Limb (tissue), 2 donors: ENCODE results near the gene KCNH6.

Experiments
- DNase-seq, 2 donors: peaks; one replicate each; pipeline ENCODE4 v3.0.0-alpha.2; 2016; ENCODE audit errors: extremely low spot score in 2 of 2

Gene KCNH6

DNA sequence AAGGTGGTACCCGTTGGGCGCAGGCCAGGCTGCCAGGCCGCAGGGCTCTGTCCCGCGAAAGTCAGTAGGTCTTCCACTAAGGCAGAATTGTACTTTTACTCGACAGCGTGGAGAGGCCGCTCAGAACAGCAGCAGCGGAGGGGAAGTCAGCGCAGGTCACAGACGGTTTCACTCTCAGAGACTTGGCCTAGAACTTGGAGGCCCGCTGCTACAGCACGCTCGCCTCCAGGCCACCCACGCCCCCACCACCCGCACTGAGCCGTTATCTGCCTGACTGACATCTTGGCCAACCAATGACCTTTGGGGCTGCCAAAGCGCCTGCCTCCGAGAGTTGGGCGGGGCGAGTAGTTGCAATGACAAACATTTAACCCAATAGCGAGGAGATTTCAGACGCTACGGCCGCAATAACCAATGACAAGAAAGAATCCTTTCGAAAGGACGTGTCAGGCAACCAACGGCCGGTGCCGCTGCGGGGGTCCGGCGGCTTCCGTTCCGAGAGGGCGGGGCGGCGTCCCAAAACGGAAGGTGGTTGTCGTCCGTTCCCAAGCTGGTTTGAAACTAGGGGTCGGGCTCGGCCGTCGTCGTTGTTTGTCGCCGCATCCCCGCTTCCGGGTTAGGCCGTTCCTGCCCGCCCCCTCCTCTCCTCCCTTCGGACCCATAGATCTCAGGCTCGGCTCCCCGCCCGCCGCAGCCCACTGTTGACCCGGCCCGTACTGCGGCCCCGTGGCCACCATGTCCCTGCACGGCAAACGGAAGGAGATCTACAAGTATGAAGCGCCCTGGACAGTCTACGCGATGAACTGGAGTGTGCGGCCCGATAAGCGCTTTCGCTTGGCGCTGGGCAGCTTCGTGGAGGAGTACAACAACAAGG lies 27.0 kb downstream of the KCNH6 start, which contains the start of gene DCAF7:
Gene DCAF7, plus strand, starts transcription at position 532 of the 871 bp plus-strand sequence. Its CDS starts 201 bp downstream, at position 733.
- DNase-seq, result peak; percentile 99 to 100

DNA sequence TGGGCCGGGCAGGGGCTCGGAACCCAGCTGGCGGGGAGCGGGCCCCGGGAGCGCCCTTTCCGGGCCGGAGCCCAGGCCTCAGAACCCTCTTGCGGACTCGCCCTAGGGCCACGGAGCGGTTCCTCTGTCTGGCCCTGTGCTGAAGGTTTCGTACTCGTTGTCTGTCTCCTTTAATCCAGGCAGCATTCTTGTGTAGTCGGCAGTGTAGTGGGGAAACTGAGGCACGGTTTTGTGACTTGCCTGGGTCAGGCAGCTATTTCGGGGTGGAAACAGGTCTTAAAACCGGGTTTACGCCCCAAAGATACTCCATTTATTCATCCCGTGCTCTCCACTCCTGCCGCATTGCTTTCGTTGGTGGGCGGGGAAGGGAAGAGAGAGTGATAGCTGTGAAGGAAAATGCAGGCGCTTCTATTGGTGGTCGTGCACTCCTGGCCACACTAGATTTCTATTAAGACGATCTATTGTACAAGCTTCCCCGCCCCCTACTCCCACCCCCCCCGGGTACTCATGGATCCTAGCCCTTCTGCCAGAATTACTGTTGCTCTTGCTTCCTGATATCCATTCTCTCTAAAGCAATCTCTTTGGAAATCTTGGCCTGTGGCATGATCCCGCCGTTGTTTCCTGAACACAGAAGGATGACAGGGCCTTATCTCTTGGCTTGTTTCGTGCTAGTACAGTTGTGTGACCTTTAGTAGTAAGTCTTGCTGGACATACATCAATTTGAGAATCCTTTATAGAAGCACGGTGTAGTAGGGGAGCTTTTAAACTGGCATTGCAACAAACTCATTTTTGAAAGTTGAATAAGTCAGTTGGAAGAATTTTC lies 27.9 kb downstream of the KCNH6 start:
- peak; percentile 8 to 54 for DNase-seq

DNA sequence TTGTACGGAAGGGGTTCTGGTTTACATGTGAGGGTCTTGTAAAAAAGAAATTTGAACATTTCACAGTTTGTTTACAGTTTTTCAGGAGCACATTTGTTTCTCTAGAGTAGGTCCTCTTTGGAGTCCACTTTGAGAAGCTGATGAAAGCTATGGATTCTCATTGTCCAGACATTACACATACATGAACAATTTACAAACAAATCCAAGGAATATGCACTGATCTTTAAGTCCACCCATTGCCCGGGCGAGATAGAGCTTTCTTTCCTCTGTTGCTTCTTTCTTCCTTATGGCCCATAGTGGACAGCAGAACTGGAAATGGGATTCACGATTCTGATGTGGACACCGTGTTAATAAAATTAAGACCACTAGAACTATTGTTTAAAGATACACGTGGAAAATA lies 29.1 kb downstream of the KCNH6 start:
- DNase-seq, result no peak

DNA sequence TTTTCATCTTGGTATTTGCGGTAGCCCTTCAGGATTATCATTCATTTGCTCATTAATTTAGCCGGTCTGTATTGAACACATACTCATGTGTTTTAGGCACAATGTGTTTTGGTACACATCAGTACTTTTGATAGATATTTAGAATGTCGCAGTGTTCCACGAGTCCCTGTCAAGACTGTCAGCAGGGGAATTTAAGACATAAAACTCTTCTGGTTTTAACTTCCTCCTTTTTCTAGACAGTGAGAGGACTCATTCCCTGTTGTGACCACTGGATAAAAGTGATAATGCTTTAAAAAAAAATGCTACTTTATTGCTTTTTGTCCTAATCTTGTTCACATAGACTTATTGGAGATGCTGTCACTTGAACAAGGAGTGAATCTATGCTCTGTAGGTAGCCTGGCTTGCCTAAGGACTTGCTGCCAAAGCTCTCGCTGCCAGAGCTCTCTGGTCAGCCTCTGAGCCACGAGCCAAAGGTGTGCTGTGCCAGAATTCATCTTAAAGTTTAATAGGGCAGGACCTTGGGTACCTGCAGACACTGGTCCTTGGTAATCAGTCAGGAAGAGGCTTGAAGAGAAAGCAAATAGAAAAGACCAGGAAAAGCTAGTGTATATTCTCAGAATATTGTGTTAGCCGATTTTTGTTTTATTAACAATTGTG lies 32.5 kb downstream of the KCNH6 start:
- no peak for DNase-seq

DNA sequence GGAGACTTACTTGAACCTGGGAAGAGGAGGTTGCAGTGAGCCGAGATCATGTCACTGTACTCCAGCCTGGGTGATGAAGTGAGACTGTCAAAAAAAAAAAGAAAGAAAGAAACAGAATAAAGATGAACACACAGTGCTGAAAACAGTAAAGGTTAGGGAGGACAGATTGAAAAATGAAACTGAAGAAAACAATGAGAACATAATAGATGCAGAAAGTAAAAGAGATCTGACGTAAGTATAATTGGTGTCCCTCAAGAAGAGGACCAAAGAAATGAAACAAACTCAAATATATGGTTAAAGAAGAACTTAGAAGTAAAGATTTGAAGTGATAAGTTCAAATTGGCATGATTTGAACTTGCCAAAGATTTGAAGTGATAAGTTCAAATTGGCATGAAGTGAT lies 34.3 kb downstream of the KCNH6 start:
- no peak for DNase-seq

DNA sequence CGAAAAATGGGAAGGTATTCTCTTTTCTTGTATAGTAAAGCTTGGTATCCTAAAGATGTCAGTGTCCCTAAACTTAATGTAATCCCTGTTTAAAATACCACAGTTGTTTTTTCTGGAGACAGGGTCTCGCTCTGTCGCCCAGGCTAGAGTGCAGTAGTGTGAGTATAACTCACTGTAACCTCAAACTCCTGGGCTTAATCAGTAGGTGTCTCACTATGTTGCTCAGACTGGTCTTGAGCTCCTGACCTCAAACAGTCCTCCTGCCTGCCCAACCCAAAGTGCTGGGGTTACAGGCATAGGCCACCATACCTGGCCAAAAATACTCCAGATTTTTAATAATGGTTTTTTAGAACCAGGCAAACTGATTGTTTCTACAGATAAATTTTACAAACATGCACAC lies 35.3 kb downstream of the KCNH6 start:
- DNase-seq, result no peak

DNA sequence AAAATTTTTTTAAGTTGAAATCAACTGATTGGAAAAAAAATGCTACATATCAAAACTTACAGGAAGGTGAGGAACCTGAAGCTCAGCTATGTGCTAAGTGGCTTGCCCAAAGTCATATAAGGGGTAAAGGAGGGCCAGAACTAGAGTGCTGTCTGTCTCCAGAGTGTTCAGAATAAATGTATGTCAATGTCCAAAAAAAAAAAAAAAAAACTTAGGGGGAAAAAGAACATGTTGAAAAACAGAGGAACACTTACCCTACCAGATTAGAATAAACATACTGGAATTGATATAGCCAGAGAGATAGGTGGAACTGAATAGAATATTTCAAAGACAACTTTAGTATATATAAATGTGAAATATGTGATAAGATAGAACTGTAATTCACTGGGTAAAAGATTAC lies 38.7 kb downstream of the KCNH6 start:
- DNase-seq, result no peak

DNA sequence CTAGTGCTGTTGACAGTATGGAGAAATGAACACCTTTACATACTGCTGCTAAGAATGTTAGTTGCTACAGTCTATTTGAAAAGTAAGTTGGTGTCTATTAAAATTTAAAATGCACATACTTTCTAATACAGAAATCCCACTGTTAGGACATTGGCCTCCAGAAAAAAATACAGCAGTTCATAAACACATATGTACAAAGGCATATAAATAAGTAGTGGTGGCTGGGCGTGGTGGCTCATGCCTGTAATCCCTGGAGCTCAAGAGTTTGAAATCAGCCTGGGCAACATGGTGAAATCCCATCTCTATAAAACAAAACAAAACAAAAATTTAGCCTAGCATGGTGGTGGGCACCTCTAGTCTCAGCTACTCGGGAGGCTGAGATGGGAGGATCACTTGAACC lies 40.2 kb downstream of the KCNH6 start:
- DNase-seq, result no peak

DNA sequence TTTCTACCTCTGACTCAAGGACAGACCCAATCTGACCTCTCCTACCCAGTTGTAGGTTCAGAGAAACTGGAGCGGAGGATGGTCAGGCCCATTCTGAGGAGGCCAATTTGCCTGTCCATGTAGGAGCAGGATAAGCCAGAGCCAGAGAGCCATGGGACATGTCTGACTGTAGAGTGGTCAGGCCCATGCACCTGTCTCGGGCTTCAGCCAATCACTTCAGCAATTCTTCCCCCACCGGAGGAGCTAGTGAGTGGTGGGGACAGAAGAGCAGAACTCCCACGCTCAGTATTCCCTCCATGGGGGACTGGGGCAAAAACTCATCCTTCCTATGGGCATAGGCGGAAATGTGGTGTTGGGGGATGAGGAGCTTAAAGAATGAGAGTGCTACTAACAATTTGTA lies 41.4 kb downstream of the KCNH6 start:
- no peak for DNase-seq

DNA sequence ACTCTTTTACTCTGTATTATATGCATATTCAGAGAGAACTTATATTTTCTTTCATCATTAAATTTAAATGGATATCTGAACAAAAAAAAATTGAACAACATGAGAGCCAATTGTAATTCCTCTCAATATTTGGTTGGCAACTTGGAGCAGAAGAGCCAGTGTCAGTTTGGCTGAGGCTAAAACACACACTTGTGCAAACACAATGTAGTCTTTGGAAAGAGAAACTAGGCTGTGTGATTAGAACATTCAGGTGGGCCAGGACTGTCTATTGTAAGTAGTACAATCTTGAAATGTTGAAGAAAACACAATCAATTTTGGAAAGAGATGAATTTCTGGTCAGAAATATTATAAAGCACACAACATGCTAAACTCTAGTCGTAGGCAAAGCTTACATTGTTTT lies 44.1 kb downstream of the KCNH6 start:
- DNase-seq, result no peak

DNA sequence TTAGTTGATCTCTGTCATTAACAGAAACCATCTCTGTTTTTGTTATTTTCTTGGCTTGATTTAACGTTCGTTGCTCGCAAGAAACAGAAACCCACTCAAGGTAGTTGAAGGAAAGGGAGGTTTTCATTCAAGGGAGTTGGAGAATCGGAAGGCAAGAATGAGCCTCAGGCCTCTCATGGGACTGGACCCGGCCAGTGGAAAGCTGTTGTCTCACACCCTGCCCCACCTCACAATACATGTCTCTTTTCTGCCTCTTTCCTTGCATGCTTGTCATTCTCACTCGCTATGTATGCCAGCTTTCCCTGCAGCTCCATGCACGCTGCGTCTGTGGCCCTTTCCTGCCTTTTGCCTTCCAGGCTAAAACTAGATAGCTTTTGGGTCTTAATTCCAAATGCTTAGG lies 45.4 kb downstream of the KCNH6 start:
- DNase-seq, result no peak

DNA sequence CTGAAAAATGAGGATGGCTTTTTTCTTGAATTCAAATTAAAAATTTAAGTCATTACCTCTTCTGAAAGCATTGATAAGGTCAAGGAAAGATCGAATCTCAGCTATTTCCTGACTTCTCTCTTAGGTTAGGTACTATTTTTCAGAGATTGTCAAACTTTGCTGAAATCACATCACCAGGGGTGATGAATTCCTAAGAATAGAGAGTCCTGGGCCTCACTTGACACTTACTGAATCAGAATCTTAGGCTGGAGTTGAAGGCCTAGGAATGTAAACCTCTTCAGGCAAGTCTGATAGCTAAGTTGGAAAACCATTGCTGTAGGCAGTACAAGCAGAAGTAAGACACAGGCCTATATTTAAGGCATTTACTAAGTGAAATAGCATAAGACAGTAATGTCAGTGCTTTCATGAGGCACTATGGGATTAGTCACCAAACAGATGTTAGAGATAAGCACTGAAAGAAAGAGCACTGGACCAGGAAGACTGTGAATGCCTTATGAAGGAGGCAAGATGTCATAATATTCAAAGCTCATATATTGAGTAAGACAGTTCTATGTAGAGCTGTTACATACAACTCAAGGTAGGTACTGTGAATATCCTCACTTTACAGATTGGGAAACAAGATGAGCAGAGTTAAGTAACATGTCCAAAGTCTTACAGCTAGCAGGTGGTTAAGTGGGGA lies 48.6 kb downstream of the KCNH6 start:
- DNase-seq, result no peak

DNA sequence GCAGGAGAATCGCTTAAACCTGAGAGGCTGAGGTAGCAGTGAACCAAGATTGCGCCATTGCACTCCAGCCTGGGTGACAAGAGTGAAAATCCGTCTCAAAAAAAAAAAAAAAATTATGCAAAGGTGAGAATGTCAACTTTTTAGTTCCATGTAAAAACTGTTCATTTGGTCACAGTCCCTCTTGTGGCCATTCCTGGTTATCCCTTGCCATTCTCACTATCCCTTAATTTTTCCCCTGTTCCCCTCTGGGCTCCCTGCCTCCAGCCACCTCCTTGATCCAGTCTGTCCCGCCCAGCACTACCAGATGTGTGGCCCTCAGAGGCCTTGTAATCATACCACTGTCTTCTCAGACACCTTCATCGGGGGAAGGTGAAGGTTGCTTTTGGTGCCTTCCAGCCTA lies 50.5 kb downstream of the KCNH6 start:
- no peak for DNase-seq

DNA sequence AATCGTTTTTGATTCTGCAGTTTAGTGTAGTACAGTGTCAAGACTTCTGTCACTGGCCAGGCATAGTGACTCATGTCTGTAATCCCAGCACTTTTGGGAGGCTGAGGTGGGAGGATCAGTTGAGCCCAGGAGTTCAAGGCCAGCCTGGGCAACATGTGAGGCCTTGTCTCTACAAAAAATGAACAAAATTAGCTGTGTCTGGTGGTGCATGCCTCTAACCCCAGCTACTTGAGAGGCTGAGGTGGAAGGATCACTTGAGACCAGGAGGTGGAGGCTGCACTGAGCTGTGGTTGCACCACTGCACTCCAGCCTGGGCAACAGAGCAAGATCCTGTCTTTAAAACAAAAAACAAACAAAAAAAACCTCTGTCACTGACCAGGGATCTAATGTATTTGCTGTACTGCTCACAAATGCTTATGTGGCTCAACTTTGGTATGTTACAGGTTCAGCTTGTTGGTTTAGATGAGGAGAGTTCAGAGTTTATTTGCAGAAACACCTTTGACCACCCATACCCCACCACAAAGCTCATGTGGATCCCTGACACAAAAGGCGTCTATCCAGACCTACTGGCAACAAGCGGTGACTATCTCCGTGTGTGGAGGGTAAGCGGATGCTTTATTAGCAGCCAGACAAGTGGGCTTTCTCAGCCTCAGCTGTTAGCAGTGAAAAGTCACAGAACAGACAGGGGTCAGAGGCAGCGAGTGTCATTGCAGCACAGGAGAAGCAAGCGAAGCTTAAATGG lies 55.0 kb downstream of the KCNH6 start:
- DNase-seq, result no peak

DNA sequence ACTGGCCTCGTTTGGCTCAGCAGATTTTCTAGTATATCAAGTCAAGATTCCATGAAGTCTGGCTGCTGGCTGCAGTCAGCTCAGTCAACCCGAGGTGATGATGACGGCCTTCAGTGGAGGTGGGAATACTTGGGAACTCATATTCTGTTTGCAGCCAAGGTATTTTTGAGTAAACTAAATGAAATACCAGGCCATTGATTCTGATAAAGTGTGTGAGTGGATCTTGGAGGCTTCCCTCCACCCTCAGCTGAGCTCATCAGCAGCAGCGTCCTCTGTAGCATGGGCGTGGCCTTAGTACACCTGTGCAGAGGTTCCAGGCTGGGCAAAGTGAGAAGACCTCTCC lies 55.6 kb downstream of the KCNH6 start:
- no peak for DNase-seq

DNA sequence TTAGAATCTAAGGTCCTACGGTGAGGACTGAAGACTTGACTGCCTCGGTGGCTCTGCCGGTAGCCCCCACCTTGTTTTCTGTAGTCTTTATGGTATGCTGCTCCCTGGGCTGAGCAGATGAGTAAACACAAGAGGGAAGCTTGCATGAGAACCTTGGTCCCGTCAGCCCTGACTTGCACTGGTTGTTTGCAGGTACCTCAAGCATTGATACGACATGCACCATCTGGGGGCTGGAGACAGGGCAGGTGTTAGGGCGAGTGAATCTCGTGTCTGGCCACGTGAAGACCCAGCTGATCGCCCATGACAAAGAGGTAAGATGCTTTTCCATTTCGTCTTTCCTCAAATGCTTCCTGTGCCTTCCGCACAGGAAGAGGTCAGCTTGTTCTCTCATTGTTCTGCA lies 56.5 kb downstream of the KCNH6 start:
- DNase-seq, result no peak

DNA sequence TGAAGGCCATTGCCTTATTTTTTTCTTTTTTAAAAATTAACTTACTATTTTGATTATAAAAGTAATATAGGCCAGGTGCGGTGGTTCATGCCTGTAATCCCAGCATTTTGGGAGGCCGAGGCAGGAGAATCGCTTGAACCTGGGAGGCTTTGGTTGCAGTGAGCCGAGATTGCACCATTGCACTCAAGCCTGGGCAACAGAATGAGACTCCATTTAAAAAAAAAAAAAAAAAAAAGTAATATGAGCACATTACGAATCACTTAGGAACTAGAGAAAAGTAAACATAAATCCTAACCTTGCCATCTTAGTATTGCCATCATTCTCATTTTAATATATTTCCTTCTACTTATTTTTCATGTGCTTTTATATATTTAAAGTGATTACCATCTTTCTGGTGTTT lies 64.6 kb downstream of the KCNH6 start:
- no peak for DNase-seq

DNA sequence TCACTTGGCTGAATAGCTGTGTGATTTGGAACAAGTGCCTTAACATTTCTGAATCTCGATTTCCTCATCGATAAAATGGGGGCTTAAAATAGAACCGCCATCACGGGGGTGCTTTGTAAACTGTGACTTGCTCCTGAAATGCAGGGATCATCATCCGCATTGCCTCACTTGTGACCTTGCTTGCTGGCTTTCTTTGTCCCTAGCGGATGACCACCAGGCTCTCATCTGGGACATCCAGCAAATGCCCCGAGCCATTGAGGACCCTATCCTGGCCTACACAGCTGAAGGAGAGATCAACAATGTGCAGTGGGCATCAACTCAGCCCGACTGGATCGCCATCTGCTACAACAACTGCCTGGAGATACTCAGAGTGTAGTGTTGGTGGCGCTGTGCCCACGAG lies 65.6 kb downstream of the KCNH6 start:
- DNase-seq, result no peak

DNA sequence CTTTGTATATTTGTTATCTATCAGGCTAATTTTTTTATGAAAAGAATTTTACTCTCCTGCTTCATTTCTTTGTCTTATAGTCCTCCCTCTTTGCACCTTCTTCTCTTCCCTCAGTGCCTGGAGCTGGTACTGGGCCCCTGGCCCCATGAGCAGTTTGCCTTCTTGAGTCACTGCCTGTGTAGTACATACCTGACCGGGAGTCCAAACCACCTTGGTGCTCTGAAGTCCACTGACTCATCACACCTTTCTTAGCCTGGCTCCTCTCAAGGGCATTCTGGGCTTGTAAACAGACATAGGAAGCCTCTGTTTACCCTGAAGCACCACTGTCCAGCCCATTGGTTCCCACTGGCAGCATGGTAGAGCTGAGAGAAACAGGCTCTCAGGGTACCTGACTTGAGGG lies 66.5 kb downstream of the KCNH6 start:
- DNase-seq, result no peak

DNA sequence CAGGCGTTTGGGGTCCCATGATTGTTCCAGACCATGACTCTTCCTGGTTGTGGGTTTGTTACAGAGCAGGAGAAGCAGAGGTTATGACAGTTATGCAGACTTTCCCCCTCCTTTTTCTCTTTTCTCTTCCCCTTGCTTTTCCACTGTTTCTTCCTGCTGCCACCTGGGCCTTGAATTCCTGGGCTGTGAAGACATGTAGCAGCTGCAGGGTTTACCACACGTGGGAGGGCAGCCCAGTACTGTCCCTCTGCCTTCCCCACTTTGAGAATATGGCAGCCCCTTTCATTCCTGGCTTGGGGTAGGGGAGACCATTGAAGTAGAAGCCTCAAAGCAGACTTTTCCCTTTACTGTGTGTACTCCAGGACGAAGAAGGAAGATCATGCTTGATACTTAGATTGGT lies 69.6 kb downstream of the KCNH6 start:
- DNase-seq, result no peak

DNA sequence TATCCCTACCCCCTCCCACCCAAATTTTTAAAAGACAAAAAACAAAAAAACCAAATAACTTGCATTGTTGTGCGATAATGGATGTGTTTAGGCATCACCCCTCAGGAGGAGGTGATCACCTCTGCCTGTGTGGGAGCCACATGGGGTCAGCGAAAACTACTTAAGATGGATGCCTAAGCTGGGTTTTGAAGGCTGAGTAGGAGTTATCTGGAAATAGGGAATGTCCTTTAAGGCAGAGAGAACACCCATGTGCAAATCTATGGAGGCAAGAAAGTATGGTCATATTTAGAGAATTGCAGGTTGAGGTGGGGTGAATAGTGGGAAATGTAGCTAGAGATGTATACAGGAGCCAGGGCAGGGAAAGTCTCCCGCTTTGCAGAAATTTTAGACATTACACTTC lies 72.0 kb downstream of the KCNH6 start:
- no peak for DNase-seq
